NCI-H187 treated with DMSO at 0.1 percent for 48 hours (cell line): ENCODE measurements around the gene RPS8.
"Not testable (repeated sequence)": the region's sequence is repeated elsewhere in the genome, so short reads cannot be mapped to it uniquely, and the experiment has no call there.

ENCODE experiments used
- DNase-seq: peaks from one replicate; lab custom pipeline; 2025; lab: John Stamatoyannopoulos, UW

RPS8 gene

GRCh38 chr1:44775078-44775929, at the start of gene RPS8:
TSS of gene RPS8 (plus strand) at chr1:44775540. CDS start at chr1:44775597, 57 bp downstream.
- peak; percentile 69 for DNase-seq

- peak; percentile 88 for DNase-seq
These were observed 44.4 kb upstream of the RPS8 start, which contains the start of gene RNU5D-1 for GRCh38 chr1:44730741-44731512. TSS of gene RNU5D-1 (minus strand) at chr1:44731170.

GRCh38 chr1:44733365-44733764, 42.0 kb upstream of the RPS8 start:
- DNase-seq = no peak

GRCh38 chr1:44733784-44734183, 41.6 kb upstream of the RPS8 start:
- DNase-seq = no peak

- no peak for DNase-seq
These were observed 39.3 kb upstream of the RPS8 start for GRCh38 chr1:44735992-44736391.

- not testable (repeated sequence) for DNase-seq
These were observed 36.4 kb upstream of the RPS8 start for GRCh38 chr1:44738953-44739306.

- DNase-seq = peak; percentile 86
These were observed 35.8 kb upstream of the RPS8 start, which contains the start of gene KIF2C for GRCh38 chr1:44739307-44740178. TSS of gene KIF2C (plus strand) at chr1:44739837. CDS start at chr1:44739933, 96 bp downstream.

- DNase-seq = no peak
These were observed 35.1 kb upstream of the RPS8 start for GRCh38 chr1:44740179-44740617.

GRCh38 chr1:44743211-44743610, 32.1 kb upstream of the RPS8 start:
- no peak for DNase-seq

GRCh38 chr1:44747878-44748277, 27.5 kb upstream of the RPS8 start:
- DNase-seq = no peak

GRCh38 chr1:44757420-44757819, 17.9 kb upstream of the RPS8 start:
- DNase-seq = no peak

GRCh38 chr1:44759077-44759476, 16.3 kb upstream of the RPS8 start:
- DNase-seq = no peak

- DNase-seq = no peak
These were observed 14.5 kb upstream of the RPS8 start for GRCh38 chr1:44760876-44761275.

GRCh38 chr1:44766421-44766820, 8.9 kb upstream of the RPS8 start:
- not testable (repeated sequence) for DNase-seq

GRCh38 chr1:44775930-44776729, 790 bp downstream of the RPS8 start:
- no peak for DNase-seq

- no peak for DNase-seq
These were observed 1.4 kb downstream of the RPS8 start for GRCh38 chr1:44776730-44777068.

- no peak for DNase-seq
These were observed 2.2 kb downstream of the RPS8 start for GRCh38 chr1:44777547-44777946.

GRCh38 chr1:44777969-44778635, 2.8 kb downstream of the RPS8 start:
- no peak for DNase-seq

- no peak for DNase-seq
These were observed 3.6 kb downstream of the RPS8 start for GRCh38 chr1:44778705-44779576.
